Measurements from ENCODE around the gene VMAC. TPM values are rescaled to one million over a fixed set of nuclear protein-coding genes. Genes with fewer than 3 reads are reported as not detected.

VMAC gene
- total and polyA plus RNA-seq, 9 of the 15 experiments (the other 6 are each of a cell fraction or from before 2014, with no cell fraction given), result 0.03 to 3.4 (median 1.1) TPM

DNA sequence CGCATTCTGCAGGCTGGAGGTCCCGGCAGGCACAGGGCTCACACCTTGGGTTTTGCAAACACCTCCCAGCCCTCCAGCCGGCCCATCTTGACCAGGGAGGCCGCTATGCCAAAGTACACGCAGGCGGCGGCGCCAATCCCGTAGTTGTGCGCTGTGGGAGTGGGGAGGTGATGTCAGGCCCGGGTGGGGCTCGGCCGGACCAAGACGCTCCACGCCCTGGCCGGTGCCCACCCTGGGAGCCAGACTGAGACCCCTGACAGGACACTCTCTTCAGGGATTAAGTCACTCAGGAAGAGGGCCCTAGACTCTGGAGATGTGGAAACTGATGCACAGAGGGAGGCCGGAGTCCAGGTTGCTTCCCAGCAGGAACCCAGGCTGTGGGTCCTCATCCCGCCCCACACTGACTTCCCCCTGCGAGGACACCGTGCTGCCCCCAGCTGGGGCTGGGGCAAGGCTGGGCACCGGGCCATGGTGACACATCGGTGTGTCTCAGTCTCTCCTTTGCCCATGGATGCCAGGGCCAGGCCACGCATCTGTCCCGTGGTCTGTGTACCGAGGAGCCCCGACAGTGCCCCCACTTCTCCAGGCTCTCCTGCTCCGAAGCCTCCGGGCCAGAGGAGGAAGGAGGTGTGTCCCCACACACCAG, 9.8 kb upstream of the VMAC start (continued):
- TF ChIP-seq, protein P1, sequence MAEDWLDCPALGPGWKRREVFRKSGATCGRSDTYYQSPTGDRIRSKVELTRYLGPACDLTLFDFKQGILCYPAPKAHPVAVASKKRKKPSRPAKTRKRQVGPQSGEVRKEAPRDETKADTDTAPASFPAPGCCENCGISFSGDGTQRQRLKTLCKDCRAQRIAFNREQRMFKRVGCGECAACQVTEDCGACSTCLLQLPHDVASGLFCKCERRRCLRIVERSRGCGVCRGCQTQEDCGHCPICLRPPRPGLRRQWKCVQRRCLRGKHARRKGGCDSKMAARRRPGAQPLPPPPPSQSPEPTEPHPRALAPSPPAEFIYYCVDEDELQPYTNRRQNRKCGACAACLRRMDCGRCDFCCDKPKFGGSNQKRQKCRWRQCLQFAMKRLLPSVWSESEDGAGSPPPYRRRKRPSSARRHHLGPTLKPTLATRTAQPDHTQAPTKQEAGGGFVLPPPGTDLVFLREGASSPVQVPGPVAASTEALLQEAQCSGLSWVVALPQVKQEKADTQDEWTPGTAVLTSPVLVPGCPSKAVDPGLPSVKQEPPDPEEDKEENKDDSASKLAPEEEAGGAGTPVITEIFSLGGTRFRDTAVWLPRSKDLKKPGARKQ (CRISPR knock-in tag; IDR thresholded peaks at IDR 0.05), result no peak
- TF ChIP-seq ZNF253 (CRISPR knock-in tag; conservative IDR thresholded peaks at IDR 0.05), result no peak
- TF ChIP-seq ZNF133 (CRISPR knock-in tag; IDR thresholded peaks at IDR 0.05), result no peak
- TF ChIP-seq ZNF408 (CRISPR knock-in tag; IDR thresholded peaks at IDR 0.05; ENCODE audit: low read depth), result no peak
- no peak for TF ChIP-seq RFX5 (IDR thresholded peaks at IDR 0.05; ENCODE audit: low read depth, low read length)
- no peak for TF ChIP-seq GMEB1 (CRISPR knock-in tag; IDR thresholded peaks at IDR 0.05)
- TF ChIP-seq TFAP4 (CRISPR knock-in tag; IDR thresholded peaks at IDR 0.05; ENCODE audit: borderline replicate concordance), result peak; percentile 15; the same call in 1 of the 2 replicates
- TF ChIP-seq CHD1 (IDR thresholded peaks at IDR 0.05; ENCODE audit: low read length), result no peak
- no peak for TF ChIP-seq OTX1 (CRISPR knock-in tag; IDR thresholded peaks at IDR 0.05)
- no peak for TF ChIP-seq SREBF2 (CRISPR knock-in tag; IDR thresholded peaks at IDR 0.05)
- TF ChIP-seq, protein P2, sequence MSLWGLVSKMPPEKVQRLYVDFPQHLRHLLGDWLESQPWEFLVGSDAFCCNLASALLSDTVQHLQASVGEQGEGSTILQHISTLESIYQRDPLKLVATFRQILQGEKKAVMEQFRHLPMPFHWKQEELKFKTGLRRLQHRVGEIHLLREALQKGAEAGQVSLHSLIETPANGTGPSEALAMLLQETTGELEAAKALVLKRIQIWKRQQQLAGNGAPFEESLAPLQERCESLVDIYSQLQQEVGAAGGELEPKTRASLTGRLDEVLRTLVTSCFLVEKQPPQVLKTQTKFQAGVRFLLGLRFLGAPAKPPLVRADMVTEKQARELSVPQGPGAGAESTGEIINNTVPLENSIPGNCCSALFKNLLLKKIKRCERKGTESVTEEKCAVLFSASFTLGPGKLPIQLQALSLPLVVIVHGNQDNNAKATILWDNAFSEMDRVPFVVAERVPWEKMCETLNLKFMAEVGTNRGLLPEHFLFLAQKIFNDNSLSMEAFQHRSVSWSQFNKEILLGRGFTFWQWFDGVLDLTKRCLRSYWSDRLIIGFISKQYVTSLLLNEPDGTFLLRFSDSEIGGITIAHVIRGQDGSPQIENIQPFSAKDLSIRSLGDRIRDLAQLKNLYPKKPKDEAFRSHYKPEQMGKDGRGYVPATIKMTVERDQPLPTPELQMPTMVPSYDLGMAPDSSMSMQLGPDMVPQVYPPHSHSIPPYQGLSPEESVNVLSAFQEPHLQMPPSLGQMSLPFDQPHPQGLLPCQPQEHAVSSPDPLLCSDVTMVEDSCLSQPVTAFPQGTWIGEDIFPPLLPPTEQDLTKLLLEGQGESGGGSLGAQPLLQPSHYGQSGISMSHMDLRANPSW (CRISPR knock-in tag; IDR thresholded peaks at IDR 0.05), result no peak
- no peak for TF ChIP-seq CSDE1 (IDR thresholded peaks at IDR 0.05)
- TF ChIP-seq ESRRB (CRISPR knock-in tag; IDR thresholded peaks at IDR 0.05; ENCODE audit: borderline replicate concordance), result no peak
